Karpas-422 (cell line): ENCODE data around the gene PPTC7. TPM values are rescaled to one million over a fixed set of nuclear protein-coding genes. Genes with fewer than 3 reads are reported as not detected.
"Not testable (repeated sequence)": the region's sequence is repeated elsewhere in the genome, so short reads cannot be mapped to it uniquely, and the experiment has no call there.

Experiments used
- DNase-seq: peaks from one replicate; pipeline ENCODE4 v3.0.0-alpha.2; 2015
- H2AFZ ChIP-seq: fragments of 200-600 bp; sonication (generic); 2 replicates; pipeline ENCODE4 v1.6.1; 2014; ENCODE audit warnings: antibody characterized with exemption, low read length, mixed read lengths
- H3K27ac ChIP-seq: fragments of 200-600 bp; sonication (generic); 2 replicates; pipeline ENCODE4 v1.5.1; 2014; ENCODE audit warnings: mild to moderate bottlenecking, low read length, moderate library complexity
- H3K27me3 ChIP-seq: fragments of 200-600 bp; sonication (generic); 2 replicates; pipeline ENCODE4 v1.6.1; 2014; ENCODE audit warnings: low read length, mixed read lengths
- H3K36me3 ChIP-seq: fragments of 200-600 bp; sonication (generic); 2 replicates; pipeline ENCODE4 v1.6.1; 2014; ENCODE audit warnings: low read length, mixed read lengths; ENCODE audit not compliant: insufficient read depth
- H3K4me1 ChIP-seq: fragments of 200-600 bp; sonication (generic); 2 replicates; pipeline ENCODE4 v1.6.1; 2014; ENCODE audit warnings: mild to moderate bottlenecking, low read length, mixed read lengths
- H3K4me2 ChIP-seq: fragments of 200-600 bp; sonication (generic); 2 replicates; pipeline ENCODE4 v1.6.1; 2014; ENCODE audit warnings: low read length, low read depth, mild to moderate bottlenecking; ENCODE audit not compliant: poor library complexity, severe bottlenecking
- H3K4me3 ChIP-seq: fragments of 200-600 bp; sonication (generic); 2 replicates; pipeline ENCODE4 v1.5.1; 2014; ENCODE audit warnings: mild to moderate bottlenecking, antibody characterized with exemption, low read length, mixed read lengths
- H3K79me2 ChIP-seq: fragments of 200-600 bp; sonication (generic); 2 replicates; pipeline ENCODE4 v1.6.1; 2014; ENCODE audit warnings: mild to moderate bottlenecking, low read length, mixed read lengths
- H3K9ac ChIP-seq: fragments of 200-600 bp; sonication (generic); 2 replicates; pipeline ENCODE4 v1.6.0; 2014; ENCODE audit warnings: low read length
- H3K9me2 ChIP-seq: fragments of 200-600 bp; sonication (generic), shearing (Covaris generic); replicated peaks from 2 replicates; pipeline ENCODE4 v1.6.0; 2014; ENCODE audit warnings: mild to moderate bottlenecking, low read length, moderate library complexity; ENCODE audit not compliant: insufficient read depth
- H3K9me3 ChIP-seq: fragments of 300-700, 200-600 bp; sonication (generic); 2 replicates; pipeline ENCODE4 v1.6.1; 2014; ENCODE audit warnings: low read length, mixed read lengths
- H4K20me1 ChIP-seq: fragments of 200-600 bp; sonication (generic); 2 replicates; pipeline ENCODE4 v1.6.1; 2014; ENCODE audit warnings: mild to moderate bottlenecking, antibody characterized with exemption, low read length, low read depth; ENCODE audit not compliant: insufficient read depth
- total RNA-seq: library from RNA; depleted of rRNA; stranded (reverse); fragments of >200 nt; shearing (Covaris generic); gene quantifications from 2 replicates; pipeline ENCODE4 v1.2.3, GENCODE V29; 2014; ENCODE audit warnings: low replicate concordance

The PPTC7 gene
- total RNA-seq, 1 experiment from 2014 or later = 27.4 TPM

GRCh38 chr12:110533607-110534006 lies 49.5 kb downstream of the PPTC7 start:
- peaks cover 29% of the 10 kb centered on the region for H3K36me3 ChIP-seq
- no peaks in the 10 kb centered on the region for H3K9me2 ChIP-seq
- H3K27ac ChIP-seq = peak overlapping the region; percentile 94
- H3K27me3 ChIP-seq = no peaks in the 10 kb centered on the region
- H3K9ac ChIP-seq = peak overlapping the region; percentile 6; the same call in 1 of the 2 replicates
- H4K20me1 ChIP-seq = no peaks in the 10 kb centered on the region
- no peak overlapping the region for H2AFZ ChIP-seq
- DNase-seq = no peak
- peak overlapping the region; percentile 52 for H3K4me2 ChIP-seq
- H3K4me3 ChIP-seq = no peak overlapping the region
- H3K79me2 ChIP-seq = peaks cover 46% of the 10 kb centered on the region
- H3K4me1 ChIP-seq = peaks cover 86% of the 10 kb centered on the region
- H3K9me3 ChIP-seq = no peaks in the 10 kb centered on the region

GRCh38 chr12:110532644-110533043 lies 50.5 kb downstream of the PPTC7 start:
- Histone ChIP-seq H3K9me2 (no peaks in the 10 kb centered on the region), H3K9me3 (no peaks in the 10 kb centered on the region), H4K20me1 (no peaks in the 10 kb centered on the region), H3K27me3 (no peaks in the 10 kb centered on the region), H3K79me2 (peaks cover 38% of the 10 kb centered on the region), H3K4me1 (peaks cover 77% of the 10 kb centered on the region), H3K4me3 (peak overlapping the region; percentile 0; the same call in 1 of the 2 replicates), H3K9ac (peak overlapping the region; percentile 35; the same call in 1 of the 2 replicates), H3K27ac (peak overlapping the region; percentile 94), H3K4me2 (peak overlapping the region; percentile 52), H2AFZ (no peak overlapping the region), H3K36me3 (peaks cover 19% of the 10 kb centered on the region; the same call in 1 of the 2 replicates)
- no peak for DNase-seq

GRCh38 chr12:110531741-110532333 lies 51.3 kb downstream of the PPTC7 start:
- Histone ChIP-seq H3K9me2 (no peaks in the 10 kb centered on the region), H3K27me3 (no peaks in the 10 kb centered on the region), H3K79me2 (peaks cover 34% of the 10 kb centered on the region), H3K9me3 (no peaks in the 10 kb centered on the region), H3K9ac (peak overlapping the region; percentile 35), H3K4me3 (peak overlapping the region; percentile 11; the same call in 1 of the 2 replicates), H3K36me3 (peaks cover 14% of the 10 kb centered on the region; the same call in 1 of the 2 replicates), H3K4me2 (peak overlapping the region; percentile 52), H3K4me1 (peaks cover 69% of the 10 kb centered on the region), H4K20me1 (no peaks in the 10 kb centered on the region), H3K27ac (peak overlapping the region; percentile 94), H2AFZ (no peak overlapping the region)
- DNase-seq = peak; percentile 77

- Histone ChIP-seq H3K9me2 (no peaks in the 10 kb centered on the region), H3K4me2 (peak overlapping the region; percentile 52), H3K36me3 (peaks cover 4% of the 10 kb centered on the region; the same call in 1 of the 2 replicates), H3K79me2 (peaks cover 21% of the 10 kb centered on the region), H3K4me1 (peaks cover 55% of the 10 kb centered on the region), H2AFZ (no peak overlapping the region), H3K4me3 (peak overlapping the region; percentile 28), H3K9ac (peak overlapping the region; percentile 35), H4K20me1 (no peaks in the 10 kb centered on the region), H3K9me3 (no peaks in the 10 kb centered on the region), H3K27me3 (no peaks in the 10 kb centered on the region), H3K27ac (peak overlapping the region; percentile 94)
- peak; percentile 86 for DNase-seq
Measured at GRCh38 chr12:110530511-110530910, 52.6 kb downstream of the PPTC7 start.

GRCh38 chr12:110528277-110528839 lies 54.8 kb downstream of the PPTC7 start:
- peaks cover 34% of the 10 kb centered on the region for H3K4me1 ChIP-seq
- 0 out of 2 replicates have a peak, but pooled peaks cover 3% of the 10 kb centered on the region for H3K36me3 ChIP-seq
- H3K9me3 ChIP-seq = no peaks in the 10 kb centered on the region
- no peaks in the 10 kb centered on the region for H3K9me2 ChIP-seq
- H3K79me2 ChIP-seq = peaks cover 2% of the 10 kb centered on the region; the same call in 1 of the 2 replicates
- no peak overlapping the region for H3K9ac ChIP-seq
- no peak for DNase-seq
- no peak overlapping the region for H3K27ac ChIP-seq
- H2AFZ ChIP-seq = no peak overlapping the region
- no peaks in the 10 kb centered on the region for H3K27me3 ChIP-seq
- H3K4me3 ChIP-seq = no peak overlapping the region
- H4K20me1 ChIP-seq = no peaks in the 10 kb centered on the region
- no peak overlapping the region for H3K4me2 ChIP-seq

GRCh38 chr12:110520876-110521712 lies 62.0 kb downstream of the PPTC7 start:
- not testable (repeated sequence) for H3K4me2 ChIP-seq, H4K20me1 ChIP-seq, H3K36me3 ChIP-seq, H2AFZ ChIP-seq, H3K27me3 ChIP-seq, H3K9me2 ChIP-seq, H3K27ac ChIP-seq, H3K79me2 ChIP-seq, DNase-seq, H3K9me3 ChIP-seq, H3K4me1 ChIP-seq, H3K4me3 ChIP-seq, H3K9ac ChIP-seq

- H3K4me1 ChIP-seq = peaks cover 15% of the 10 kb centered on the region
- H2AFZ ChIP-seq, H3K4me2 ChIP-seq, H3K9me2 ChIP-seq, H3K9ac ChIP-seq, H3K79me2 ChIP-seq, H3K4me3 ChIP-seq, H3K27ac ChIP-seq, H3K27me3 ChIP-seq, H4K20me1 ChIP-seq, H3K9me3 ChIP-seq, H3K36me3 ChIP-seq, DNase-seq: not testable (repeated sequence)
Measured at GRCh38 chr12:110518014-110518413, 65.1 kb downstream of the PPTC7 start.

GRCh38 chr12:110516995-110517394 lies 66.1 kb downstream of the PPTC7 start:
- no peaks in the 10 kb centered on the region for H4K20me1 ChIP-seq
- no peak overlapping the region for H3K9ac ChIP-seq
- no peak for DNase-seq
- H3K36me3 ChIP-seq = no peaks in the 10 kb centered on the region
- peaks cover 15% of the 10 kb centered on the region for H3K4me1 ChIP-seq
- no peaks in the 10 kb centered on the region for H3K9me2 ChIP-seq
- H3K79me2 ChIP-seq = no peaks in the 10 kb centered on the region
- no peak overlapping the region for H3K27ac ChIP-seq
- no peak overlapping the region for H2AFZ ChIP-seq
- no peak overlapping the region for H3K4me3 ChIP-seq
- no peaks in the 10 kb centered on the region for H3K27me3 ChIP-seq
- no peak overlapping the region for H3K4me2 ChIP-seq
- H3K9me3 ChIP-seq = no peaks in the 10 kb centered on the region
